ENCODE measurements around the gene ETV5. TPM values are rescaled to one million over a fixed set of nuclear protein-coding genes. Genes with fewer than 3 reads are reported as not detected.

ETV5 gene
- total and polyA plus RNA-seq, 2 of the 4 experiments (the other 2 are of a cell fraction), result 15.7 to 20.1 TPM

GRCh38 chr3:186107215-186108105 is 1.4 kb downstream of the ETV5 start:
- peak overlapping the region; percentile 77 for H3K27ac ChIP-seq (ENCODE audit: insufficient read depth, low read length)
- H2AK5ac ChIP-seq (ENCODE audit: low read depth, low read length), result peak overlapping the region; percentile 36; the same call in 1 of the 2 replicates
- BruUV-seq (replicated peaks), result TSS peak; percentile 37
- peak overlapping the region; percentile 47; the same call in 1 of the 2 replicates for H4K91ac ChIP-seq (ENCODE audit: insufficient read depth, low read depth, low read length)
- peaks cover 6% of the 10 kb centered on the region; the same call in 1 of the 2 replicates for H4K20me1 ChIP-seq (ENCODE audit: insufficient read depth, low read length)
- POLR2A ChIA-PET (ENCODE audit: unreplicated experiment), result no interaction called here
- CTCF ChIA-PET, result no interaction called here
- H2BK20ac ChIP-seq (ENCODE audit: low read depth, low read length), result peak overlapping the region; percentile 64
- H4K8ac ChIP-seq (ENCODE audit: low read depth in 2 of 2, low read length in 2 of 2), result peak overlapping the region; percentile 42 to 81; a peak in 3 of 4 replicates
- H3K27me3 ChIP-seq (ENCODE audit: control insufficient read depth, insufficient read depth, low read length), result no peaks in the 10 kb centered on the region
- peaks cover 11% of the 10 kb centered on the region for H3K4me1 ChIP-seq (ENCODE audit: control insufficient read depth, insufficient read depth, low read length)
- H3K4me2 ChIP-seq (ENCODE audit: low read depth, low read length), result peak overlapping the region; percentile 94
- dilution Hi-C loops (cut with HindIII; ENCODE audit: low sequenced_read_pairs, unreplicated experiment) (no loop called here), in situ Hi-C loops (cut with MboI; ENCODE audit: low sequenced_read_pairs) (no loop called here), intact Hi-C loops (cut with micrococcal nuclease) (loop anchor here (2.0 to 10.0 kb wide), 6 partner anchors 125 to 677 kb away; partner anchors contain the start of genes CRYGS, EIF4A2 and TBCCD1)
- no peaks in the 10 kb centered on the region for H3K36me3 ChIP-seq (ENCODE audit: control insufficient read depth, insufficient read depth, low read length)
- H2BK15ac ChIP-seq (ENCODE audit: low read depth, low read length), result peak overlapping the region; percentile 48; the same call in 1 of the 3 replicates
- 0% methylated on average over 4 of the region's 45 CpGs; no CpG with 5 or more reads in 1 of the 2 experiments for WGBS, 2 experiments (ENCODE audit: extremely low coverage in 2 of 2, insufficient read length in 1 of 2)
- H3K9ac ChIP-seq (ENCODE audit: low read depth, low read length), result peak overlapping the region; percentile 83
- peak overlapping the region; percentile 86 for H3K4ac ChIP-seq (ENCODE audit: low read depth, low read length)
- H3K18ac ChIP-seq (ENCODE audit: low read depth, low read length), result peak overlapping the region; percentile 63
- H3K79me1 ChIP-seq (ENCODE audit: low read depth in 1 of 2, low read length in 2 of 2), result peaks cover 14 to 29% of the 10 kb centered on the region in 2 experiments; a peak in 3 of 4 replicates
- H3K4me3 ChIP-seq (ENCODE audit: insufficient read depth, low read depth, low read length), result peak overlapping the region; percentile 99
- peak overlapping the region; percentile 87 for H2AK9ac ChIP-seq (replicated peaks; ENCODE audit: low read depth, low read length, poor library complexity)
- DNase-seq (peak; percentile 68), ATAC-seq (ENCODE audit: low read depth) (peak; percentile 6; the same call in 1 of the 2 replicates)
- peak overlapping the region; percentile 90 for H3K23ac ChIP-seq (ENCODE audit: low read depth, low read length)
- peak overlapping the region; percentile 87 for H3K14ac ChIP-seq (replicated peaks; ENCODE audit: low read depth, low read length)
- H3K9me1 ChIP-seq (ENCODE audit: insufficient read depth, low read length), result peaks cover 12% of the 10 kb centered on the region
- no peaks in the 10 kb centered on the region for H3K9me3 ChIP-seq (ENCODE audit: control insufficient read depth, insufficient read depth, low read length)
- H2BK120ac ChIP-seq (ENCODE audit: low read depth, low read length), result peak overlapping the region; percentile 59
- peak overlapping the region; percentile 55 for H2BK5ac ChIP-seq (ENCODE audit: low read depth, low read length, poor library complexity, severe bottlenecking)
- H3K56ac ChIP-seq (ENCODE audit: extremely low read depth, insufficient read depth, low read length), result peak overlapping the region; percentile 72
- H4K5ac ChIP-seq (ENCODE audit: low read depth, low read length), result peak overlapping the region; percentile 34
- peak overlapping the region; percentile 83 for H2AFZ ChIP-seq (replicated peaks; ENCODE audit: low read length, poor library complexity)
- TF ChIP-seq FOS (IDR thresholded peaks at IDR 0.05; ENCODE audit: low read depth, low read length), result no peak
- TF ChIP-seq CTCF (conservative IDR thresholded peaks at IDR 0.05; ENCODE audit: low read depth, low read length), result no peak
- TF ChIP-seq POLR2A (IDR thresholded peaks at IDR 0.05; ENCODE audit: low read depth, low read length), result no peak; the same call in 1 of the 2 replicates
- 0 out of 2 replicates have a peak, but pooled peaks have one; percentile 59 for TF ChIP-seq CHD1 (IDR thresholded peaks at IDR 0.05; ENCODE audit: low read depth, low read length)
- no peak for TF ChIP-seq SMC3 (IDR thresholded peaks at IDR 0.05; ENCODE audit: low read depth, low read length)
- peak; percentile 24; the same call in 1 of the 2 replicates for TF ChIP-seq MAZ (IDR thresholded peaks at IDR 0.05; ENCODE audit: borderline replicate concordance, low read depth, low read length)
- TF ChIP-seq MAFK (IDR thresholded peaks at IDR 0.05; ENCODE audit: low read depth, low read length), result no peak
- no peak for TF ChIP-seq RCOR1 (IDR thresholded peaks at IDR 0.05; ENCODE audit: insufficient replicate concordance, low read length)
- TF ChIP-seq CEBPB (IDR thresholded peaks at IDR 0.05; ENCODE audit: low read depth, low read length), result peak; percentile 30; the same call in 1 of the 2 replicates
- no peak for TF ChIP-seq USF2 (IDR thresholded peaks at IDR 0.05; ENCODE audit: low read depth, low read length)
- TF ChIP-seq, protein P1, sequence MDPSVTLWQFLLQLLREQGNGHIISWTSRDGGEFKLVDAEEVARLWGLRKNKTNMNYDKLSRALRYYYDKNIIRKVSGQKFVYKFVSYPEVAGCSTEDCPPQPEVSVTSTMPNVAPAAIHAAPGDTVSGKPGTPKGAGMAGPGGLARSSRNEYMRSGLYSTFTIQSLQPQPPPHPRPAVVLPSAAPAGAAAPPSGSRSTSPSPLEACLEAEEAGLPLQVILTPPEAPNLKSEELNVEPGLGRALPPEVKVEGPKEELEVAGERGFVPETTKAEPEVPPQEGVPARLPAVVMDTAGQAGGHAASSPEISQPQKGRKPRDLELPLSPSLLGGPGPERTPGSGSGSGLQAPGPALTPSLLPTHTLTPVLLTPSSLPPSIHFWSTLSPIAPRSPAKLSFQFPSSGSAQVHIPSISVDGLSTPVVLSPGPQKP (IDR thresholded peaks at IDR 0.05; ENCODE audit: borderline replicate concordance, low read depth, low read length), result no peak
- no peak for TF ChIP-seq MXI1 (IDR thresholded peaks at IDR 0.05; ENCODE audit: borderline replicate concordance, low read depth, low read length)

Measured in IMR-90 (cell line).